NCI-H82 (cell line): Measurements from ENCODE around the gene NME4.
"Not testable (repeated sequence)": the region's sequence is repeated elsewhere in the genome, so short reads cannot be mapped to it uniquely, and the experiment has no call there.

ENCODE experiments used
- DNase-seq: peaks from one replicate; lab custom pipeline; 2025; lab: John Stamatoyannopoulos, UW

NME4 gene

DNA sequence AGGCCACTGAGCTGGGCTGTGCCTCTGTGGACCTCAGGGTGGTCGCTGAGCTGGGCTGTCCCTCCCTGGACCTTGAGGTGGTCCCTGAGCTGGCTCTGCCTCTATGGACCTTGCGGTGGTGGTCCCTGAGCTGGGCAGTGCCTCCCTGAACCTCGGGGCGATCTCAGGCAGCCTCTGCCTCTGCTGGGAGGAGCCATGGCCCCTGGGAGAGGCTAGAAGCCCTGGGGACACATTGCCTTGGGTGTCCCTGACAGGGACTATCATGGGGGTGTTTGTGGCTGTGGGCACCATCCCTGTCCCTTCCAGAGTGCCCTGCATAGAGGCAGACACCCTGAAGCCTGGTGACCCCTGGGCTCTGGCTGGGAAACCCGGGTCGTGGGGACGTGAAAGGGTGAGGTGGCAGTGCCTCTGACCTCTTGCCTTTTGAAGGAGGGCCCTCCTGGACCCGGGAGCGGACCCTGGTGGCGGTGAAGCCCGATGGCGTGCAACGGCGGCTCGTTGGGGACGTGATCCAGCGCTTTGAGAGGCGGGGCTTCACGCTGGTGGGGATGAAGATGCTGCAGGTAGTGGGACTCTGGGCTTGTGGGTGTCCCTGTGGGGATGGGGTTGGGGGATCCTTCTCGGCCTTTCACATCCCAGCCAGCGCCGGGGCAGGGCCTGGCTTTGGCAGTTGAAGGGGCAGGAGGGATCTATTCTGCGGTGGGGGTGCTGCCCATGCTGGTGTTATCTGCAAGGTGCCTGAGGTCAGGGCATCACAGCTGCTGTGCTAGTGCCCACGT is 1.8 kb downstream of the NME4 start:
- no peak for DNase-seq

DNA sequence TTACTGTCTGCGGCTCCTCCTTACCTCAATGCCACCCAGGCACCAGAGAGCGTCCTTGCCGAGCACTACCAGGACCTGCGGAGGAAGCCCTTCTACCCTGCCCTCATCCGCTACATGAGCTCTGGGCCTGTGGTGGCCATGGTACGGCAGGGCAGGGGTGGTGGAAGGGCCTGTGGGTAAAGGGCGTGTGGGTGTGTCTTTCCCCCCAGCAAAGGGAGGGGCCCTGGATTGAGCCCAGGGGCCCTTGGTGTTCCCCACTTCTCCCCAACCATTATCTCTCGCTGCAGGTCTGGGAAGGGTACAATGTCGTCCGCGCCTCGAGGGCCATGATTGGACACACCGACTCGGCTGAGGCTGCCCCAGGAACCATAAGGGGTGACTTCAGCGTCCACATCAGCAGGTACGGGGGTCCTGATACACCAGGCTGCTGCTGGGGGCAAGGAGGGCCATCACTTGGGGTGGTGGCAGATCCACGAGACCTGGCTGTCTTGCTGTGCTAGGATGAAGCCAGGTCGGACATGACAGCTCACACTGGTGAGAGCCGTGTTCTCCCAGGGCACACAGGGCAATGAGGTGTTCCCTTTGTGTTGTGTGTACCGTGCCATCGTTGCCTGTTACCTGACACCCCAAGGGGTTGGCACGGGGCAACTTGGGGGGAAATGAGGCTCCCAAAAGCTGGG is 2.5 kb downstream of the NME4 start:
- no peak for DNase-seq

DNA sequence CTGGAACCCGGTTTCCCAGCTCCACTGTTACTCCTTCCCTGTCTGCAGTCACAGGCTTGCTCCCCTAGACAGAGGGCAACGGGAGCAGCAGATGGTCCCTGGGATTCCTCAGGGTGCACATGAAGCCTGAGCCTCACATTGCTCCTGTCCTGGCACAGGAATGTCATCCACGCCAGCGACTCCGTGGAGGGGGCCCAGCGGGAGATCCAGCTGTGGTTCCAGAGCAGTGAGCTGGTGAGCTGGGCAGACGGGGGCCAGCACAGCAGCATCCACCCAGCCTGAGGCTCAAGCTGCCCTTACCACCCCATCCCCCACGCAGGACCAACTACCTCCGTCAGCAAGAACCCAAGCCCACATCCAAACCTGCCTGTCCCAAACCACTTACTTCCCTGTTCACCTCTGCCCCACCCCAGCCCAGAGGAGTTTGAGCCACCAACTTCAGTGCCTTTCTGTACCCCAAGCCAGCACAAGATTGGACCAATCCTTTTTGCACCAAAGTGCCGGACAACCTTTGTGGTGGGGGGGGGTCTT is 3.1 kb downstream of the NME4 start:
- no peak for DNase-seq

DNA sequence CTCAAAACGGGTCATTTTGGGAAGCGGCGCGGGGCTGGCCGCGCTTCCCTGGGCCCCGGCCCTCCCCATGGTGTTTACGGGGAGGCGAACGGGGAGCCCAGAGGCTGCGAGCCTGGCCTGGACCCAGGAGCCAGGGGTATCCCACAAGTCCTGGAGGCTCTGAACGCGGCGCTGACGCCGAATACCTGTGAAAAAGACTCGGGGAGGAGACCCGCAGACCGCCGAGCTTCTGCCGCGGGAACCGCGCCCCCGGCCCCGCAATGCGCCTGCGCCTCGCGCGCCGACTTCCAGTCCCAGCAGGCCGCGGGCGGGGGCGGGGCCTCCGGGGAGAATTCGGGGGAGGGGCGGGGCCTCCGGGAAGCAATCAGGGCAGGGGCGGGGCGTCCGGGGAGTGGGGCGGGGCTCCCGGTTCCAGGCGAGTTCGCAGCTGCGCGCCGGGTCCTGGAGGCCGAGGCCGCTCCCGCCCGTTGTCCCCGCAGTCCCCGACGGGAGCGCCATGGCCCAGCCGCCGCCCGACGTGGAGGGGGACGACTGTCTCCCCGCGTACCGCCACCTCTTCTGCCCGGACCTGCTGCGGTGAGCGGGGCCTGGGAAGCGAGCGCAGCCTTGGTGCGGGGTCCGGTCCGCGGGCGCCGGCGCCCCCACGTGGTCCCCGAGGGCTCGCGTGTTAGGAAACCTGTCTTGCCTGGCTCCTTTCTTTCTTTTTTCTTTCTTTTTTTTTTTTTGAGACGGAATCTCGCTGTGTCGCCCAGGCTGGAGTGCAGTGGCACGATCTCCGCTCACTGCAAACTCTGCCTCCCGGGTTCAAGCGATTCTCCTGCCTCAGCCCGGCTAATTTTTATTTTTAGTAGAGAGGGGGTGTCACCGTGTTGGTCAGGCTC is 4.7 kb downstream of the NME4 start, which contains the start of gene DECR2:
Gene DECR2 (plus strand): TSS at position 418 of the 881 bp plus-strand sequence. CDS start 79 bp downstream, at position 497.
- peak; percentile 94 for DNase-seq

DNA sequence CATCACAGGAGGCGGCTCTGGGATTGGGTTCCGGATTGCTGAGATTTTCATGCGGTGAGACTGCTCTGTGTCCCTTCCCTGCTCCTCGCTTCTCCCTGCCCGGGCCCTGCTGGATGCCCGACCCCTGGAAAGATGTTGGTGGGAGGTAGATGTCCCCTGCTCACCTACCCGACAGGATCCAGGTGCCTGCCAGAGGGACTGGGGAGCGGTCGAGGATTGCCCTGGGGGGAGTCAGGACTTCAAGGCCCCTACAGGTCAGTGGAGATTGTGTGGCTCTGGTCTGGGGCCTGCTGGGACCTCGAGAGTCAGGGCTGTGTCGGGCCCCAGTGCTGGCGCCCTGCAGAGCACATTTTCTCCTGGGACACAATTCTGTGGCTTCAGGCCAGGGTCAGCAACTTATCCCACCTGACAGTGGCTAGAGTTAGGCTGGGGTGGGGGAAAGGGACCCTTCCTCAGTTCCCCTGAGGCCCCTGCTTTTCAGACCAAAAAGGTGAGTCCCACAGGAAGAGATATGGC is 8.0 kb downstream of the NME4 start:
- DNase-seq, result no peak

DNA sequence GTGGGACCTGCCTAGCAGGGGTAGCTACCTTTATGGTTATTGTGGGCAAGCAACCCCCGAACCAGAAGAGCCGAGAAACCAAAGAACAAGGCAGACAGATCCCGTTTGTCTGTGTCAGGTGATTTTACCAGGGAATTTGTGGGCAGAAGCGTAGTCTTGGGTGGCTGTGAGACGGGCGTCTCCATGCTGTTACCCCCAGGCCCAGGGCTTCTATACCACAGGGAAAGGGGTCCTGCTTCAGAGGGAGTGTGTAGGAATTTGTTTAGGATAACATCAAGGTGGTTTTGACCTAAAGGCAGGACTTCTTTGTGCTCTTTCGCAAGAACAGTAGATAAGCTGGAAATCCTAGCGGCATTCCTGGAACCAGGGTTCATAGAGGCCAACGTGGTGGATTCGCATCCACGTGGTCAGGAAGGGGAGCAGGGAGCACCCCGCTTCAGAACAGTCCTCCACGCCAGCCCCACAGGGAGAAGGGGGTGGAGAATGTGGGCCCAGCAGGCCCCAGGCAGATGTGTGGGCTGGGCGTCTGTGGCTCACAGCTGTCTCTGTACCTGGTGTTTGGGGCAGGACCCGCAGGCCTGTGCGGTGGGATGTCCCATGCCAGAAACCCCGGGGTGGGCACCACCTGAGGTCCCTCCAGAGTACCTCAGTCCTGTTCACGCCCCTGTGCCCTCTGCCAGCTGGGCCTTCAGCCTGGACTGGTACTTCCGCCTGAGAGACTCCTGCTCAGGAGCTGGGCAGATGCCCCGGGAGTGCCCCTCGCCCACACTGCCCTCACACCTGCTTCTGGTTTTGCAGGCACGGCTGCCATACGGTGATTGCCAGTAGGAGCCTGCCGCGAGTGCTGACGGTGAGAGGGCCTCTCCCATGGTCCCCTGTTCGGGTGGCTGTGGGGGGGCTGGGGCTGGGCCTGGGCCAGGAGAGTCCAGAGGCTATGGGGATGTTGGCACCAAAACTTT is 8.8 kb downstream of the NME4 start:
- DNase-seq, result no peak

DNA sequence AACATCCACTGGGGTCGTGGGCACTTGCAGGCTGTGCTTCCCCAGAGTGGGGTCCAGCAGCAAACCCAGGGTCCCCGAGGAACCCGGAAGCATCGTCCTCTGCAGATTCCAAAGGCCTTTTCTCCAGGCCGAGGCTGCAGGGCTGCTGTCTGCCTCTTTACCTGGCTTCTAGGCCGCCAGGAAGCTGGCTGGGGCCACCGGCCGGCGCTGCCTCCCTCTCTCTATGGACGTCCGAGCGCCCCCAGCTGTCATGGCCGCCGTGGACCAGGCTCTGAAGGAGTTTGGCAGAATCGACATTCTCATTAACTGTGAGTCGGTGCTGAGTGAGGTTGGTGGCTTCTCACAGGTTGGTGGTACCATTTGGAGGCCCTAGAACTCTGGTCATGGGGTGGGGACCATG is 10.3 kb downstream of the NME4 start:
- no peak for DNase-seq

DNA sequence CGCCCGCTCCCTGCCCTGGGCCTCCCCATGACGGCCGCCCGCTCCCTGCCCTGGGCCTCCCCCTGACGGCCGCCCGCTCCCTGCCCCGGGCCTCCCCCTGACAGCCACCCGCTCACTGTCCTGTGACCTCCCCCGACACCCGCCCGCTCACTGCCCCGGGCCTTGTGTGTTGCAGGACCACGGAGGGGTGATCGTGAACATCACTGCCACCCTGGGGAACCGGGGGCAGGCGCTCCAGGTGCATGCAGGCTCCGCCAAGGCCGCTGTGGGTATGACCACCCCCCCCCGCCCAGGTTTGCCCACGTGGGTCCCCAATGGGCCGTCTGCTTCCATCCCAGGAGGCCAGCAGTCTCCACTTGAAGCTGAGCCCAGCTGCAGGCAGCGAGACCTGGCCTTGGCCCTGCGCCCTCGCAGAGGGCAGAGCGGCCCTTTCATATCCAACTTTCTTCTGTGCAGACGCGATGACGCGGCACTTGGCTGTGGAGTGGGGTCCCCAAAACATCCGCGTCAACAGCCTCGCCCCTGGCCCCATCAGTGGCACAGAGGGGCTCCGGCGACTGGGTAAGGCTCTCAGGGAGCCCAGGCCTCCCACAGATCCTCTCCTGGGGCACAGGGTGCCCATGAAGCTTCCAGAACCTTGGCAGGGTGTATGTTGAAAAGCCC is 13.6 kb downstream of the NME4 start:
- no peak for DNase-seq

DNA sequence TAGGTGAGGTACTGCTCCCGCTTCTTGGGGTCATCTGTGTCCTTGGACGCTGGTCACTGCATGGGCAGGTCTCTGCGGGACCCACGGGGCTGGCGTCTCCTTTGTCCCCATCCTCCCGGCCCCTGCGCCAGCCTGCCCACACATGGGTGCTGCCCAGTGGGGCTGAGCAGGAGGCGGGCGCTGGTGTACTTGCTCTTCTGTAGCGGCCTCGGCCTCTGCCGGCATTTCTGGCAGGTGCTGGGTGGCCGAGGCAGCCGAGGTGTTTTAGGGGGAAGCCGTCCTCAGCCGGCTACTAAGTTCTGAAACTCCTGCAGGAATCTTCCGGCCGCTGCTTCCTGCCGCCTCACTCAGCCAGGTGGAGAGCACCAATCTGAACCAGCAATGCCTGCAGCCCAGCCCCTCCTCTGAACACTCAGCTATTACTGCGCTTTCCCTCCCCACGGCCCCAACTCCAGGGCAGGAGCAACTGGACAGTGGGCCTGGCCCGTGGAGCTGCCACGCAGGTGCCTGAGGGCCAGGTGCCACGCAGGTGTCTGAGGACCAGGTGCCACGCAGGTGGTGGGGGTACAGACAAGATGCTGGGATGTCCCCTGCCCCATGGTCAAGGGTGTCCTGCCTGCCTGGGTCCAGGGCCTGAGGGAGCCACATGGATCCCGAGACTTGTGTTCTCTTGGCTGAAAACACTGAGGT is 14.7 kb downstream of the NME4 start:
- DNase-seq, result no peak

DNA sequence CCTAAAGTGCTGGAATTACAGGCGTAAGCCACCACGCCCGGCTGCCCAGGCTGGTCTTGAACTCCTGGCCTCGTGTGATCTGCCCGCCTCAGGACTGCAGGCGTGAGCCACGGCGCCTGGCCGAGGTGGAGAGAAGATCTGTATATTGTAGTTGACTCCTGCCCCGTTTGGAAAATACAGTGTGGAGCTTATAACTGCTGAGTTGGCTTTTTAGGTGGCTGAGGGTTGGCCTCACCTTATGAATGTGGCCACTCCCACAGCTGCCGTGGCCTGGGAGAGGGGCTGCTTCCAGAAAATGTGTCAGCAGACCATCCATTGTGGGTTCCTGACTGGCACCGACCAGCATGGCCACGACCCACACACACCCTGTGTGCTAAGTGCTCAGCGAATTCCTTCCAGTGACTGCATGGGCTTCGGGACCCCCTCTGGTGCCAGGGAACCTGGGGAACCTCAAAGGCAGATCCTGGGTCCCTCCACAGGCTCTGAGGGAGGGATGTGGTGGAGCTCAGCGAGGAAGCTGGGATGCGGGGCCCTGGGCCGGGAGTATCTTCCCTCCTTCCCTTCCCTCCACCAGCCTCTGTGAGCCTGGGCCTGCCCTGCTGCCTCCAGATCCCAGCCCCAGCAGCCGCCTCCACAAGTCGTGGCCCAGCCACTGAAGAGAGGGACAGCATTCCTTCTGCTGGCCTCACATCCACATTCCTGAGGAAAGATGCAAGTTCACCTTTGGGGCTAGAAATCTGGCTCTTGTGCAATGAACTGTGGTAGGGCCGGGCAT is 17.6 kb downstream of the NME4 start:
- DNase-seq, result no peak

DNA sequence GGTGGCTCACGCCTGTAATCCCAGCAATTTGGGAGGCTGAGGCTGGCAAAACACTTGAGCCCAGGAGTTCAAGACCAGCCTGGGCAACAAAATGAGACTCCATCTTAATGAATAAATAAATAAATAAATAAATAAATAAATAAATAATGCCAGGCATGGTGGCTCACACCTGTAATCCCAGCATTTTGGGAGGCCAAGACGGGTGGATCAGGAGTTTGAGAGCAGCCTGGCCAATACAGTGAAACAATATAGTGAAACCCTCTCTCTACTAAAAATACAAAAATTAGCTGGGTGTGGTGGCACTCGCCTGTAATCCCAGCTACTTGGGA is 18.1 kb downstream of the NME4 start:
- DNase-seq, result not testable (repeated sequence)

DNA sequence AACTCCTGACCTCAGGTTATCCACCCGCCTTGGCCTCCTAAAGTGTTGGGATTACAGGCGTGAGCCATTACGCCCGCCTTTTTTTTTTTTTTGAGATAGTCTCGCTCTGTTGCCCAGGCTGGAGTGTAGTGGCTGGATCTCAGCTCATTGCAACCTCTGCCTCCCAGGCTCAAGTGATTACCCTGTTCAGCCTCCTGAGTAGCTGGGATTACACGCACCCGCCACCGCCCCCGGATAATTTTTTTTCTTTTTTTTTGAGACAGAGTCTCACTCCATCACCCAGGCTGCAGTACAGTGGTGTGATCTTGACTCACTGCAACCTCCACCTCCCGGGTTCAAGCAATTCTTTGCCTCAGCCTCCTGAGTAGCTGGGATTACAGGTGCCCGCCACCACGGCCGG is 25.2 kb downstream of the NME4 start:
- DNase-seq, result not testable (repeated sequence)

DNA sequence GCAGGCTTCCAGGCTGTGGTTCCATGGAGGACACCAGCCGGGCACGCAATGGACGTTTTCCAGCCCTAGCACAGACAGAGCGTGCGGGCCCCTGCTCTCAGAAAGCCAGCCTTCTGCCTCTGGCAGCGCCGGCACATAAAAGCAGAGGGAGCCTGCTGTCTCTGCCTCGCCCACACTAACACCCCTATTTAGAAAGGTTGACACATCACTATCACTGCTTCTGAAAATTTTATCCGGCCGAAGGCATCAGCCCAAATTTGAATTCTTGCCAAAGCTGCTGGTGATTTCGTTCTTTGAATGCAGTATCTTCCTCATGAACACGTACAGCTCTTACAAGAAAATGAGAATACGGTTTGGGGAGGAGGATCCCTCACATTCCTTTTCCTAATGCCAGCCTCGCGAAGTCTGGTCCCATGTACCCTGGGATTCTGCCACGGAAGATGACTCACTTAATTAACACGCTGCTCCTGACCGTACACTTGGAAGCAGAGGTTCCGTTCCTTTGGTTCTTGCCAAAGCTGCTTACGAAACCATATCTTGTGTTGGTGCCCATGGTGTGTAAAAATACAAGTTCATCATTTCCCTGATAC is 27.1 kb downstream of the NME4 start:
- no peak for DNase-seq

DNA sequence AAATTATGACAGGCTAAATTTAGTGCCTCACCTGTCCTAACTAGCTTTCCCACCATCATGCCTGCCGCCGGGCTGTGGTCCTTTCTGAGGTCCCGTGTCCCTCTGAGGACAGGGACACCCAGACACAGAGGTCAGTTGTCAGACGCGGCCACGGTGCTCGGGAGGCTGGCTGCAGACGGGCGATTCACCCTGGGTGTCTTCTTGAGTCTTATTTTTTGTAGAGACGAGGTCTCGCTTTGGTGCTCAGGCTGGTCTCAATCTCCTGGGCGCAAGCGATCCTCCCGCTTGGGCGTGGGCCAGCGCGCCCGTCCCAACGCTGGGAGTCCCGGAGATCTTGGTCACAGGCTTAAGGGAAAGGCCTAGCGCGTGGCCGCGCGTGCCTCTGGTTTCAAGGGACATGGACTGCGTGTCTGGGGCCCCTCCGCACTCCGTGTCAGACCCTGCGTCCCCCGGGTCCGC is 27.7 kb downstream of the NME4 start:
- peak; percentile 40 for DNase-seq

DNA sequence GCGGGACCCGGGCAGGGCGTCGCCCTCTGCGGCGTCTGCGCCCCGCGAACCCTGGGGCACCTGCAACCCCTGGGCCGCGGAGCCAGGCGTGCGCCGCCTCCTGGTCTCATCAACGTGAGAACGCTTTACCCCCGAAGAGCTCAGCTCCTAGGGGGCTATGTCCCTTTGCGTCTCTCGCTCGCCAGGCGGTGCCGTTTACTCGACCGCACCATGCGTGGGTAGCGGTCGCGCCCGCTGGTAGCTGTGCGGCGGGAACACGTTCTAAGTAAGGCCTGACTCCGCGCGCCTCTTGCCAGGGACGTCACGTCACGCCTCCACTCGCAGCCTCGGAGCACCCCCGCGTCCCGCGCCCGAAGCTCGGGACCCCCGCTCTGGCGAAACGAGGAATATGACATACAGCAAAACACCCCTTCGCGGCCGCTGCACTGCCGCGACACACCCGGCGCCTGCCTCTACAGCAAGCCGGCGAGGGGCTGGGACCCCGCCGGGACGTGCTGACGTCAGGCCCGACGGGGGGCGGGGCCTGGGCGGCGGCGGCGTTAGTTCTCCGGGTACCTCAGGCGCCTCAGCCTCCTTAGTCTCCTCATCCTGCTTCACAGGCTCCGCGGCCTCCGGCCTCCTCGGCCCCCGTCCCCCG is 28.2 kb downstream of the NME4 start, which contains the start of gene RAB11FIP3:
Gene RAB11FIP3 (plus strand): TSS at position 568 of the 637 bp plus-strand sequence. CDS start 358 bp downstream, outside the sequence.
- peak; percentile 89 for DNase-seq

DNA sequence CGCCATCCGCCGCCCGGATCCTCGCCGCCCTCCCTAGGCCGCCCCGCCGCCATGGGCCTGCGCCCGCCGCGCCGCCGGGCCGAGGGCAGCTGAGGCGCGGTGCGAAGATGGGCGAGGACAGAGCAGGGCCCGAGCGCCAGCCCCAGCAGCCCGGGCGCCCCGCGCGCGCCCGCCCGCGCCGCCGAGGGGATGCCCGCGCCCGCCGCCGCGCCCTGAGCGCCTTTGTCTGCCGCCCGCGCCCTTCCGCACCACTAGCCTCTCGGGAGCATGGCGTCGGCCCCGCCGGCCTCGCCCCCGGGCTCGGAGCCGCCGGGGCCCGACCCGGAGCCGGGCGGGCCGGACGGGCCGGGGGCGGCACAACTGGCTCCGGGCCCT is 28.7 kb downstream of the NME4 start:
- DNase-seq, result peak; percentile 62

DNA sequence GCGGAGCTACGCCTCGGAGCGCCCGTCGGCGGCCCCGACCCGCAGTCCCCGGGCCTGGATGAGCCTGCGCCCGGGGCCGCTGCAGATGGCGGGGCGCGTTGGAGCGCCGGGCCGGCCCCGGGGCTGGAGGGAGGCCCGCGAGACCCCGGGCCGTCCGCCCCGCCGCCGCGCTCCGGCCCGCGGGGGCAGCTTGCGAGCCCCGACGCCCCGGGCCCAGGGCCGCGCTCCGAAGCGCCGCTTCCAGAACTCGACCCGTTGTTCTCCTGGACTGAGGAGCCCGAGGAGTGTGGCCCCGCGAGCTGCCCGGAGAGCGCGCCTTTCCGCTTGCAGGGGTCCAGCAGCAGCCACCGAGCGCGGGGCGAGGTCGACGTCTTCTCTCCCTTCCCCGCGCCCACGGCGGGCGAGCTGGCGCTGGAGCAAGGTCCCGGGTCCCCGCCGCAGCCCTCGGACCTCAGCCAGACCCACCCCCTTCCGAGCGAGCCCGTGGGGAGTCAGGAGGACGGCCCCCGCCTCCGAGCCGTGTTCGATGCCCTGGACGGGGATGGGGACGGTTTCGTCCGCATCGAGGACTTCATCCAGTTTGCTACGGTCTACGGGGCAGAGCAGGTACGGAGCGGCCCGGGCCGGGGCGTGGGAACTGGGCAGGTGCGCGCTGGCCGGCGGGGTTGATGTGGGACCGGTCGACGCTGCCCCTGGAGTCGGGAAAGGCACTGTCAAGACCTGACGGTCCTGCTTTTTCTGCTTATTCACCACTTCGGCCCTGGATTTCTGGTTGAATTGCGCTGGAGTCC is 29.3 kb downstream of the NME4 start:
- peak; percentile 28 for DNase-seq
